SKM-1 (cell line): ENCODE results near the gene HYOU1.
A peak's percentile ranks its signal among the peaks of the same experiment; 100 is the strongest.
"Not testable (repeated sequence)": the region's sequence is repeated elsewhere in the genome, so short reads cannot be mapped to it uniquely, and the experiment has no call there.

ENCODE experiments used
- DNase-seq: peaks from one replicate; lab custom pipeline; 2025; ENCODE audit not compliant: unreplicated experiment; lab: John Stamatoyannopoulos, UW

HYOU1 gene

DNA sequence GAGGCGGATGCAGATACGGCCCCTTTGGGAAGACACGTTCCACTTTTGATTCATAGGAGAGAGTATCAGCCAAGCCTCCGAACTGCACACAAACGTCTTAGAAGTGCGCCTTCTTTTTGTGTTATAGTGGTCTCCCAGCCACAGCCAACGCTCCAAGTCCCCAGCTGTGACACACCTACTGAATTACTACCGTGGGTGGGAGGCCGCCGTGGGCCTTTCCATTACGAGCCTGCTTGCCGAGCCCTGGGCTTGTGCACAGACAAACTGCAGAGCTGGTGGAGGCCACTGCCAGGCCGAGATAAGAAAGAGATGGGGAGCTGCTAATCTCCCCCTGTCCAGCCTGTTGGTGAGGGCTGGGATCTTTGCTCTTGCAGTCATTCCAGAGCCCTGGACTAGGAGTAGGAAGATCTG is 28.4 kb upstream of the HYOU1 start:
- no peak for DNase-seq

DNA sequence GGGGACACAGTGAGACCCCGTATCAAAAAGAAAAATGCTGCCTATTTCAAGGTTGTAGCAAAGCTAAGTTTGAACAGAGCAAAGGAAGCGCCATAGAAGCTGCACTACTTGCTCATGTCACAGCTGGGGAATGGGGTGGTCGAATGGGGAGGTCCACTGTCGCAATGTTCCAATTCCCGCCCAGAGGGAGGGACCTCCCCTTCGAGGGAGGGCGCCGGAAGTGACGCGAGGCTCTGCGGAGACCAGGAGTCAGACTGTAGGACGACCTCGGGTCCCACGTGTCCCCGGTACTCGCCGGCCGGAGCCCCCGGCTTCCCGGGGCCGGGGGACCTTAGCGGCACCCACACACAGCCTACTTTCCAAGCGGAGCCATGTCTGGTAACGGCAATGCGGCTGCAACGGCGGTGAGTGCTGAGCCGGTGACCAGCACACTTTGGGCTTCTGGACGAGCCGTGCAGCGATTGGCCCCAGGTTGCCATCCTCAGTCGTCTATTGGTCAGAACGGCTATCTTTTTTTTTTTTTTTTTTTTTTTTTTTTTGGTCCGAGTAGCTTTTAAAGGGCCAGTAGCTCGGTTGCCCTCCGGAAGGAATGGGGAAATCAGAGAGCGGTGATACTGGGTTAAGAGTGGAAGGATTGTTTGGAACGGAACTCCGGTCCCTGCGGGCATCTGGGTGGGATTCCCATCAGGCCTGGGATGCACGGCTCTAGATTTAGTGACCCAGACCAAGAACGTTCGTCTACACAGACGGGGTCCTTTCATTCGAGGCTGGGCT is 27.8 kb upstream of the HYOU1 start, which contains the start of gene HMBS:
Gene HMBS, plus strand, starts transcription at position 219 of the 774 bp plus-strand sequence. Its CDS starts 153 bp downstream, at position 372.
- DNase-seq: peak; percentile 86

- DNase-seq: no peak
Measured at GRCh38 chr11:119081682-119082260, 24.8 kb upstream of the HYOU1 start.

DNA sequence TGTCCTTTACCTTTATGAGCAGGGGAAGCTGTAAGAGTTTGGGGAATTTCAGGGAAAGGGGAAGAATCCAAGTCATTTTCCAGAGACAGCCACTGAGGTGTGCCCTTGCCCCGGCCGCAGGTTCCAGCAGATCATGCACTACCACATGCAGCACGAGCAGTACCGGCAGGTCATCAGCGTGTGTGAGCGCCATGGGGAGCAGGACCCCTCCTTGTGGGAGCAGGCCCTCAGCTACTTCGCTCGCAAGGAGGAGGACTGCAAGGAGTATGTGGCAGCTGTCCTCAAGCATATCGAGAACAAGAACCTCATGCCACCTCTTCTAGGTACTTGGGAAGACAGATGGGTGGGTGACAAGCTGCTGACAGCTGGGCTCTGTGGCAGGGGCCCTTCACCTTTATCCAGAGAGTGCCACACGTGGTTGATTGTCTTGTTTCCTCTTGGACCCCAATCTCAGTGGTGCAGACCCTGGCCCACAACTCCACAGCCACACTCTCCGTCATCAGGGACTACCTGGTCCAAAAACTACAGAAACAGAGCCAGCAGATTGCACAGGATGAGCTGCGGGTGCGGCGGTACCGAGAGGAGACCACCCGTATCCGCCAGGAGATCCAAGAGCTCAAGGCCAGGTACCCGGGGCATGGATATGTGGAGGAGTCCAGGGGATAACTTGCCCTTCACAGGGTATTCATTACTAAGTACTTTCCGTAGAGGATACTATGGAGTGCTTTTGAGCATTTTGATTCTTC is 21.8 kb upstream of the HYOU1 start:
- DNase-seq: no peak

DNA sequence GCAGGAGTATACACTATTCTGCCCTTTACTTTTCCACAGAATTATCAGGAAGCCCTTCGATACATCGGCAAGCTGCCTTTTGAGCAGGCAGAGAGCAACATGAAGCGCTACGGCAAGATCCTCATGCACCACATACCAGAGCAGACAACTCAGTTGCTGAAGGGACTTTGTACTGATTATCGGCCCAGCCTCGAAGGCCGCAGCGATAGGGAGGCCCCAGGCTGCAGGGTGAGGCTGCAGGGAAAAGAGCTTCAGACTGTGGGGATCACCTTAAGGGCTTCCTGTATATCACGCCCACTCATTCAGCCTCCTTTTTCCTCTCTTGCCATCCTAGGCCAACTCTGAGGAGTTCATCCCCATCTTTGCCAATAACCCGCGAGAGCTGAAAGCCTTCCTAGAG is 20.8 kb upstream of the HYOU1 start:
- DNase-seq: no peak

GRCh38 chr11:119067371-119068222 is 10.6 kb upstream of the HYOU1 start, which contains the start of gene VPS11:
TSS of gene VPS11 (plus strand) at chr11:119067818. CDS start at chr11:119067824, 6 bp downstream.
- peak; percentile 95 for DNase-seq

DNA sequence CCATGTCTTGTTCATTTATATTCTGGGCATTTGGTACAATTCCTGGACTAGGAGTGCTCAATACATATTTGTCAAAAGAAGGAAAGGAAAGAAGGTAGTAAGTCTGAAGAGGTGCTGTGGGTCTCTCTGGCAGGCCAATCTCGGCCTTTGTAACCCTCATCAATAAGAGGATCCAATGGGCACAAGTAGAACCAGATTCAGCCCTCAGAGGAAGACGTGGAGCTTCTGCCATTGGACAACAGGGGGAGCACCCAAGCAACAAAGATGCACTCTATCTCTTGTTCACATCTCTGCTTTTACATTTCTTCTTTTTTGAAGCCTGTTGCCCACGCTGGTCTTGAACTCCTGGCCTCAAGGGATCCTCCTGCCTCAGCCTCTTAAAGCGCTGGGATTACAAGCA is 8.4 kb upstream of the HYOU1 start:
- peak; percentile 32 for DNase-seq

DNA sequence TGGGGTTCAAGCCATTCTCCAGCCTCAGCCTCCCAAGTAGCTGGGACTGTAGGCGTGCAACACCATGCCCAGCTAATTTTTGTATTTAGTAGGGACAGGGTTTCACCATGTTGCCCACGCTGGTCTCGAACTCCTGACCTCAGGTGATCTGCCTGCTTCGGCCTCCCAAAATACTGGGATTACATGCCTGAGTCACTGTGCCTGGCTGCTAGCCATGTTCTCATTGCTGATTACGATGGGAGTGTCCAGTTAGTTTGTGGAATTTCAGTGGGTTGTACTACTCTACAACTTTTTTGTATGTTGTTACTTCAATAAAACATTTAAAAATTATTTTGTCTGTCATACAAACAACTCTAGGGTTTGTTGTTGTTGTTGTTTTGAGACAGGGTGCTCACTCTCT is 5.8 kb upstream of the HYOU1 start:
- no peak for DNase-seq

DNA sequence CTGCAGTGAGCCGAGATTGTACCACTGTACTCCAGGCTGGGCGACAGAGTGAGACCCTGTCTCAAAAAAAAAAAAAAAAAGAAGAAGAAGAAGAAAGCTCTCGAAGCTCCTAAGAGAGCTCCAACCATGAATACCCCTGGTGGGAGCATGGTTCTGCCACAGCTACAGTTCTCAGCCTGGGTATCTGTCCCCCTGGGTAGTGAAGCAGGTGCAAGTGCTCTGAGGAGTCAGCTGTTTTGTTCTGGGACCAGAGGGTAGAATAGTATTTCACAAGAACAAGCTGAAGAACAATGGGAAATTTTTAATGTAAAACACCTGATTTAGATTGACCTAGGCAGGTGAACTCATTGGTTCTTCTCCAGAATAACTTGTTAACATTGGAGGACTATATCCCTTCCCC is 4.3 kb upstream of the HYOU1 start:
- DNase-seq: no peak

GRCh38 chr11:119059128-119059527 is 2.1 kb upstream of the HYOU1 start:
- DNase-seq: not testable (repeated sequence)

GRCh38 chr11:119056421-119056999 is 495 bp downstream of the HYOU1 start:
- no peak for DNase-seq

- DNase-seq: no peak
Measured at GRCh38 chr11:119055901-119056300, 1.1 kb downstream of the HYOU1 start.

DNA sequence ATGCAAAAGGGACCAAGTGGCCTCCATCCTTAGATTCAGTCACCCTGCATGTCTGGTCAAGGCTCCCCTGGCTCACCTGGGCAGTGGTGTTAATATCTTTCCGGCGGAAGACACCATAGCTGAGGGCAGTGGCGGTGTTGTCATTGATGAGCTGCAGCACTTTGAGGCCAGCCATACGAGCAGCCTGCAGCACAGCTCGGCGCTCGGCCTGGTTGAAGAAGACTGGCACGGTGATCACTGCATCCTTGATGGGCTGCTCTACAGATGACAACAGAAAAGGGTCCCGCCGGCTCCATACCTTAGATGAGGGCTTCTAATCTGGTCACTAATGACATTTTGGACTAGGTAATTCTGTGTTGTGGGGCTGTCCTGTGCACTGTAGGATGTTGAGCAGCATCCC is 2.6 kb downstream of the HYOU1 start:
- DNase-seq: no peak

- no peak for DNase-seq
Measured at GRCh38 chr11:119052163-119052814, 4.7 kb downstream of the HYOU1 start.

DNA sequence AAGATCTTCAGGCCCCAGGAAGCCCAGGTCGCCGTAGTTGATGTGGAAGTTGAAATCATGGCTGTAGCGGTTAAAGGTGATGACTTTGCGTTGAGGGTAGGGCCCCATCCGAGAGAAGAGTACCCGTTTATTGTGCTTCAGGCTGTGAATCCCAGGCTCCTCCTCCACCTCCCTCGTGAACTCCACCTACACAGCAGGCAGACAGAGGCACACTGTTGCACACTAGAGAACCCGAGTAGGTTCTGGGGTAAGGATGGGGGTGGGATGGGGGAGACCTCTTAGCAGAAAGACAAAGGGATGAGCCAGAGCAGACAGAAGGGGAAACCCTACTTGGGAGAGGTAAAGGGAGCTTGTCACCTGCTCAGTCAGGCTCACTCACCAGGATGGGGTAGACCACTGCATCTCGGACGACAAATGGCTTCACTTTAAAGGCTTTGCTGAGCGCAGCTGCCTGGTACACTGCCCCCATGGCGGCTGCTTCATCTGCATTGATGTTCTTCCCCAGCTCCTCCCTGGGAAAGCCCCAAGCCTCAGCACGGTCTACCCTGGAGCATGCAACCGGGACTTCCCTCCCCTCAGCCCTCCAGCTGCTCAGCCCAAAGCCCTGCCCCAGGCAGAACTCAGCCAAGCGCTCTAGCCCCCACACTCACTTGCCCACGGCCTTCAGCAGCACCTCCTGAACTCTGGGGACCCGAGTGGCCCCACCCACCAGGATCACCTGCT is 5.4 kb downstream of the HYOU1 start:
- DNase-seq: no peak

GRCh38 chr11:119049081-119049480 is 7.9 kb downstream of the HYOU1 start:
- no peak for DNase-seq

DNA sequence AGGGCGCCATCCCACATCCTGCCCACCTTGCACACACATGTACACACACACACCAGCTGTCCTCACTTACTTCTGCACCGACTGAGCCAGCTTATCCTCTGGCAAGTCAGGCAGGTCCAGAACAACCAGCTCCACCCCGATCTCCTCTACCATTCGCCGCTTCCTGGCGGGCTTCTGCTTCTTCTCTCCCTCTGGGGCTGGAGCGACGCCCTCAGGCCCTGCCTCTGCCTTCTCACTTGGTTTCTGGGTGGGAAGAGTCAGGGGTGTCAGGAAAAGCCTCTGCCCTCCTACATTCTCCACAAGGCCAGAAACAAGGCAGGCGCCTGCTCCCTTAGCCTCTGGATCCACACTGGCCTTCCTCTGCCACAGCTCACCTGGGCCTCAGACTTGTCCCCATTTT is 8.4 kb downstream of the HYOU1 start:
- DNase-seq: no peak

GRCh38 chr11:119047205-119047604 is 9.8 kb downstream of the HYOU1 start:
- no peak for DNase-seq

- no peak for DNase-seq
Measured at GRCh38 chr11:119046489-119046888, 10.5 kb downstream of the HYOU1 start.
